ENCODE measurements around the gene ZNF552. TPM values are rescaled to one million over a fixed set of nuclear protein-coding genes. Genes with fewer than 3 reads are reported as not detected.
"Not testable (repeated sequence)": the region's sequence is repeated elsewhere in the genome, so short reads cannot be mapped to it uniquely, and the experiment has no call there.

ZNF552 gene
- total RNA-seq, 3 donors from 2014 or later: 6.4 to 7.9 (median 6.6) TPM

GRCh38 chr19:57825511-57825910 lies 10.8 kb upstream of the ZNF552 start:
- Mint-ChIP-seq H3K9me3 (no peaks in the 10 kb centered on the region), H3K27me3 (ENCODE audit: low read depth) (no peaks in the 10 kb centered on the region), H3K36me3 (ENCODE audit: insufficient read depth) (peaks cover 33% of the 10 kb centered on the region), H3K4me3 (no peak overlapping the region), H3K4me1 (ENCODE audit: low read depth) (peaks cover 55% of the 10 kb centered on the region)
- ATAC-seq: no peak
- DNase-seq: no peak

DNA sequence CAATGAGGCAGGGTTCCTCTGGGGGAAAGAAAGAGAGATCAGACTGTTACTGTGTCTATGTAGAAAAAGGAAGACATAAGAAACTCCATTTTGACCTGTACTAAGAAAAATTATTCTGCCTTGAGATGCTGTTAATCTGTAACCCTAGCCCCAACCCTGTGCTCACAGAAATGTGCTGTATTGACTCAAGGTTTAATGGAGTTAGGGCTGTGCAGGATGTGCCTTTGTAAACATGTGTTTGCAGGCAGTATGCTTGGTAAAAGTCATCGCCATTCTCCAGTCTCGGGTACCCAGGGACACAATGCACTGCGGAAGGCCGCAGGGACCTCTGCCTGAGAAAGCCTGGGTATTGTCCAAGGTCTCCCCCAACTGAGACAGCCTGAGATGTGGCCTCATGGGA lies 8.9 kb upstream of the ZNF552 start:
- not testable (repeated sequence) for H3K27me3 Mint-ChIP-seq (ENCODE audit: low read depth); ATAC-seq; H3K4me3 Mint-ChIP-seq; DNase-seq; H3K9me3 Mint-ChIP-seq
- Mint-ChIP-seq H3K4me1 (ENCODE audit: low read depth) (peaks cover 53% of the 10 kb centered on the region), H3K36me3 (ENCODE audit: insufficient read depth) (peaks cover 34% of the 10 kb centered on the region)

DNA sequence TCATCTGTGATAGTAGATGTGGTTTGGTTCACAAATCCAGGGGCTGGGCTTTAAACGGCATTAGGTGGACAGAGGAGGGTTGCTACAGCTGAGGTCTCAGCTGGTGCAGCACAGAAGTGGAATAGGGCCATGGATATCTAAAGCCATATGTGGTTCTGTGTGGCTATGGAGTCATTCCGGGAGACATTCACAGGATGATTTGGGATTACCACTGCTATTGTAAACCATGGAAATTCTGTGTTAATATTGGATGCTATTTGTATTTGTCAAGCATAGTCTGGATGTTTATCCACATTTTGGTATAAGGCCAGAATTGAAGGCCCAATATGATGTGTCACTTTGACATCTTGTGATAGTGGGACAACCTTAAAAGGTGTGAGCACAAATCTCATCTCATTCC lies 8.4 kb upstream of the ZNF552 start:
- peak overlapping the region; percentile 3 for H3K4me3 Mint-ChIP-seq
- ATAC-seq; H3K27me3 Mint-ChIP-seq (ENCODE audit: low read depth); H3K9me3 Mint-ChIP-seq; DNase-seq: not testable (repeated sequence)
- H3K36me3 Mint-ChIP-seq (ENCODE audit: insufficient read depth): peaks cover 34% of the 10 kb centered on the region
- H3K4me1 Mint-ChIP-seq (ENCODE audit: low read depth): peaks cover 56% of the 10 kb centered on the region

DNA sequence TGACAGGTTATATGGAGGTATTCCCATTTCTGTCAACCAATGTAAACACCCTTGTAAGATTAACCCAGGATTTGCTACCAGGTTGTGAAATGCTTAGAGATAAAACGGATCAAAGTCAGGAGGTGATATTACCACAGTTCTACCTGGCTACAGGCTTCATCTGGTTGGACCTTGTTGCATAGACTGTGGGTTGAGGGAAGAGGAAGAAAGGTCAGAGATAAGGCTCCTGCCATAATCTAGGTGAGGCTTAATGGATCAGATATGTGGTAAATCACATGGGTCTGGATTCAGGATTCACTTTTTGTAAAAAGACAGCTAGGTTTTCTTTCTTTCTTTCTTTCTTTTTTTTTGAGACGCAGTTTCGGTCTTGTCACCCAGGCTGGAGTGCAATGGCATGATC lies 6.8 kb upstream of the ZNF552 start:
- not testable (repeated sequence) for H3K27me3 Mint-ChIP-seq (ENCODE audit: low read depth)
- H3K4me1 Mint-ChIP-seq (ENCODE audit: low read depth): peaks cover 52% of the 10 kb centered on the region
- peak overlapping the region; percentile 99 for H3K4me3 Mint-ChIP-seq

GRCh38 chr19:57821095-57821494 lies 6.4 kb upstream of the ZNF552 start:
- Mint-ChIP-seq H3K36me3 (ENCODE audit: insufficient read depth) (peaks cover 28% of the 10 kb centered on the region), H3K4me1 (ENCODE audit: low read depth) (peaks cover 54% of the 10 kb centered on the region)
- H3K27me3 Mint-ChIP-seq (ENCODE audit: low read depth): not testable (repeated sequence)

More for the DNA sequence above, 6.8 kb upstream of the ZNF552 start:
- not testable (repeated sequence) for DNase-seq, ATAC-seq, H3K9me3 Mint-ChIP-seq
- peaks cover 30% of the 10 kb centered on the region for H3K36me3 Mint-ChIP-seq (ENCODE audit: insufficient read depth)

DNA sequence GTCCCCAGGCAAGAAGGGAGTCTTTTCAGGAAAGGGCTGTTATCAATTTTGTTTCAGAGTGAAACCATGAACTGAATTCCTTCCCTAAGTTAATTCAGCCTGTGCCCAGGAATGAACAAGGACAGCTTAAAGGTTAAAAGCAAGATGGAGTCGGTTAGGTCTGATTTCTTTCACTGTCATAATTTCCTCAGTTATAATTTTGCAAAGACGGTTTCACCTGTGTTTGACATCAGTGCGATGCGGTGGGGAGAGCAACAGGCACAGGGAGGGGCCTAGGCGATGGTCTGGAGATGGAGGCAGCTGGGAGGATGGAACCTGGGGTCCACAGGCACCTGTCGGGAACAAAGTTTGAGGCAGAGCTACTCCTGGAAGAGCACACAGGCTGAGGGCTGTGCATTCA lies 5.9 kb upstream of the ZNF552 start:
- no peak for DNase-seq
- Mint-ChIP-seq H3K36me3 (ENCODE audit: insufficient read depth) (peaks cover 26% of the 10 kb centered on the region), H3K4me1 (ENCODE audit: low read depth) (peaks cover 53% of the 10 kb centered on the region), H3K27me3 (ENCODE audit: low read depth) (no peaks in the 10 kb centered on the region), H3K4me3 (peak overlapping the region; percentile 99), H3K9me3 (no peaks in the 10 kb centered on the region)
- ATAC-seq: no peak

More at GRCh38 chr19:57821095-57821494, 6.4 kb upstream of the ZNF552 start:
- peak overlapping the region; percentile 99 for H3K4me3 Mint-ChIP-seq
- ATAC-seq, DNase-seq, H3K9me3 Mint-ChIP-seq: not testable (repeated sequence)

DNA sequence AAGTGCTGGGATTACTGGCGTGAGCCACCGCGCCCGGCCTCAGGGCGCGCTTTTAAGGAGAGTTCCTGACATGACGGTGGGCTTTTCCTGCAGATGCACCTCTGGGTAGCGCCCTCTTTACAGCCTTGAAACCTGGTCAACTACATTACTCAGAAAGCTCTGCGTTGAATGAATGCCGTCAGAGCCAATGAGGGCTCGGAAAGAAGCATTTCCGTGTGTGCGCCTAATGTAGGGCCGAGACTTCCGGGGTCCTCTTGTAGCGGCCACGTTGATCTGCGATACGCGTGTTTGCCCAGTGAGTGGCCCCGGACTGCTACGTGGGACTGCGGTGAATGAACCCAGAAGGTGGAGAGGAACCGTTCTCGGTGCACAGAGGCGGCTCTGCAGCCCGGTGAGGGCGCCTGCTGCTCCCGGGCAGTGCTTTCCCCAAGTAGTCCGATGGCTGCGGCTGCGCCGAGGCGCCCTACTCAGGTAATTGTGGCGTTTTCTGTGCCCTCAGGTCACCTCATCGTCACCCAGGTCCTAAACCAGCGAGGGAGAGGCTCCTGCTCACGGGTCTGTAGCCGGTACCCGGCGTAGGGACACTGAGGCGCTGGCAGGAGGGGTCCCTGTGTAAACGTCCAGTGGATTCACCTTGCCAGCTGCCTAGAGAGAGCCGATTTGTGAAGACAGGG lies 4.9 kb upstream of the ZNF552 start:
- peak; percentile 90 to 93 for ATAC-seq

GRCh38 chr19:57818378-57818777 lies 3.7 kb upstream of the ZNF552 start:
- ATAC-seq: no peak
- H3K4me3 Mint-ChIP-seq: peak overlapping the region; percentile 64
- no peaks in the 10 kb centered on the region for H3K27me3 Mint-ChIP-seq (ENCODE audit: low read depth)
- H3K9me3 Mint-ChIP-seq: no peaks in the 10 kb centered on the region
- peaks cover 20% of the 10 kb centered on the region for H3K36me3 Mint-ChIP-seq (ENCODE audit: insufficient read depth)
- DNase-seq: no peak
- H3K4me1 Mint-ChIP-seq (ENCODE audit: low read depth): peaks cover 61% of the 10 kb centered on the region

More for the DNA sequence above, 4.9 kb upstream of the ZNF552 start:
- H3K4me3 Mint-ChIP-seq: peak overlapping the region; percentile 99
- no peaks in the 10 kb centered on the region for H3K27me3 Mint-ChIP-seq (ENCODE audit: low read depth)
- peaks cover 60% of the 10 kb centered on the region for H3K4me1 Mint-ChIP-seq (ENCODE audit: low read depth)
- peak; percentile 68 for DNase-seq
- peaks cover 25% of the 10 kb centered on the region for H3K36me3 Mint-ChIP-seq (ENCODE audit: insufficient read depth)
- no peaks in the 10 kb centered on the region for H3K9me3 Mint-ChIP-seq

- DNase-seq (no peak), ATAC-seq (no peak)
- H3K36me3 Mint-ChIP-seq (ENCODE audit: insufficient read depth): peaks cover 19% of the 10 kb centered on the region
- peaks cover 61% of the 10 kb centered on the region for H3K4me1 Mint-ChIP-seq (ENCODE audit: low read depth)
- H3K4me3 Mint-ChIP-seq: no peak overlapping the region
- no peaks in the 10 kb centered on the region for H3K27me3 Mint-ChIP-seq (ENCODE audit: low read depth)
- H3K9me3 Mint-ChIP-seq: no peaks in the 10 kb centered on the region
Measured at GRCh38 chr19:57817976-57818375, 3.3 kb upstream of the ZNF552 start.

DNA sequence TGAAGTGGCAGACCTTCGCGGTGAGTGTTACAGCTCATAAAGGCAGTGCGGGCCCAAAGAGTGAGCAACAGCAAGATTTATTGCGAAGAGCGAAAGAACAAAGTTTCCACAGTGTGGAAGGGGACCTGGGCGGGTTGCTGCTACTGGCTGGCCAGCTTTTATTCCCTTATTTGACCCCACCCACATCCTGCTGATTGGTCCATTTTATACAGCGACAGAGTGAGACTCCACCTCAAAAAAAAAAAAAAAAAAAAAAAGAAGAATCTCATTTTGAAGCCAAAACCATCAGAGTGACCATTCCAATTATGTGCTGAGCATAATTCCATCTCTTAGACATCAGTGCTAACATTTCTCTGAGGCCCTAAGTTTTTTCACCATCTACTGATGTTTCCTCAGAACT lies 1.9 kb upstream of the ZNF552 start:
- Mint-ChIP-seq H3K4me3 (no peak overlapping the region), H3K36me3 (ENCODE audit: insufficient read depth) (peaks cover 17% of the 10 kb centered on the region), H3K9me3 (no peaks in the 10 kb centered on the region), H3K4me1 (ENCODE audit: low read depth) (peaks cover 60% of the 10 kb centered on the region), H3K27me3 (ENCODE audit: low read depth) (no peaks in the 10 kb centered on the region)
- ATAC-seq: no peak
- DNase-seq: no peak

DNA sequence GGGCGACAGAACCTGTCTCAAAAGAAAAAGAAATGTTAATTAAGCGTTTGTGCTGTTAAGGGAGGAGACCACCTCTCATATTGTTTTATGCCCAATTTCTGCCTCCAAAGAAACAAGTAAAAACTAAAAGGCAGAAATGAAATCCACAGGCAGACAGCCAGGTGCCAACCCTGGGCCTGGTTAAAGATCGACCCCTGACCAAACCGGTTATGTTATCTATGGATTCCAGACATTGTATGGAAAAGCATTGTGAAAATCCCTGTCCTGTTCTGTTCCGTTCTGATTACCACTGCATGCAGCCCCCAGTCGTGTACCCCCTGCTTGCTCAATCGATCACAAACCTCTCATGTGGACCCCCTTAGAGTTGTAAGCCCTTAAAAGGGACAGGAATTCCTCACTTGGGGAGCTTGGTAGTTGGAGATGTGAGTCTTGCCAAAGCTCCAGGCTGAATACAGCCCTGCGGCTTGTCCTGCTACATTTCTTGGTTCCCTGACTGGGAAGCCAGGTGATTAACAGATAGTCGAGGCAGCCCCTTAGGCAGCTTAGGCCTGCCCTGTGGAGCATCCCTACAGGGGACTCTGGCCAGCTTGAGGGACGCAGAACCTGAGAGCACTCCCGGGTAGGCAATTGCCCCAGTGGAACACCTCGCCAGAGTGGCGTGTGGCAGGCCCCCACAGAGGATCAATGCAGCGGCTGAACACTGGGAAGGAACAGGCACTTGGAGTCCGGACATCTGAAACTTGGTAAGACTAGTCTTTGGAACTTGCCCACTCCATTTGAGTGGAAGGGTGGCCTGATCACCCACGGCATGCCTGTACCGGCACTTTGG lies 748 bp upstream of the ZNF552 start:
- H3K27me3 Mint-ChIP-seq (ENCODE audit: low read depth): no peaks in the 10 kb centered on the region

GRCh38 chr19:57813919-57814504 lies 701 bp downstream of the ZNF552 start:
- Mint-ChIP-seq H3K9me3 (no peaks in the 10 kb centered on the region), H3K4me3 (peak overlapping the region; percentile 96), H3K27me3 (ENCODE audit: low read depth) (no peaks in the 10 kb centered on the region), H3K36me3 (ENCODE audit: insufficient read depth) (peaks cover 14% of the 10 kb centered on the region), H3K4me1 (ENCODE audit: low read depth) (peaks cover 47% of the 10 kb centered on the region)
- ATAC-seq (no peak), DNase-seq (no peak)

More for the DNA sequence above, 748 bp upstream of the ZNF552 start:
- DNase-seq (no peak), ATAC-seq (no peak)
- H3K4me3 Mint-ChIP-seq: peak overlapping the region; percentile 96
- no peaks in the 10 kb centered on the region for H3K9me3 Mint-ChIP-seq
- peaks cover 50% of the 10 kb centered on the region for H3K4me1 Mint-ChIP-seq (ENCODE audit: low read depth)
- peaks cover 14% of the 10 kb centered on the region for H3K36me3 Mint-ChIP-seq (ENCODE audit: insufficient read depth)

DNA sequence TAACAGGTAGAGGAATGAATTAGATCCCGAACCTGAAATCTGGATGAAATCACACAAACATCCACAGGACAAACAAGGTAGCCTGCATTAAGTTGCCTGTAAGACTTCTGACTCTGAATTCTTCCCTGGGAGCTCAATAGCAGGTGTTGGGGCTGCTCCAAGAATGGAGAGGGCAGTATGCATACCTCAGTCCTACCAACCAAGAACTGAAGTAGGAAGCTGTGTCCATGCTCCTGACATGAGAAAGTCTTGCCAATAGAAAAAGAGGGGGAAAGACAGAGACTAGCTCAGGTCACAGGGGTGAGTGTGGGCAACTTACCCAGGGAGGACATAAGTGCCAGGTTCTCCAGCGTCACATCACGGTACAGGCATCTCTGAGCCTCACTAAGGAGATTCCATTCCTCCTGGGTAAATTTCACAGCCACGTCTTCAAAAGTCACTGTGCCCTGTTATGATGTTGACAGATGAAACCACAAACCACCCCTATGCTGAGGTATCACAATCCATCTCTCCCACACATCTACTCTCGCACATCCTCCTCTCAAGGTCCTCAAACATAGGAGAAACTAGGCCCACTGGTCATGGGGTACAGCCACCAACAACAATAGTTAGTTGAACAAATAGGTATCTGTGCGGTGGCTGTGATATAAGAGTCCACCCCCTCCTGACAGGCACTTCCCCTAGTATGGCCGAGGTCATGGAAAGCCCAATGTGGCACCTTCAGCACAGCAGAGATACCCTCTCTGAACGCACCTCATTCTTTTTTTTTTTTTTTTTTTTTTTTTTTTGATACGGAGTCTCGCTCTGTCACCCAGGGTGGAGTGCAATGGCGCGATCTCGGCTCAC lies 1.5 kb downstream of the ZNF552 start:
- not testable (repeated sequence) for ATAC-seq; DNase-seq; H3K27me3 Mint-ChIP-seq (ENCODE audit: low read depth); H3K9me3 Mint-ChIP-seq
- H3K4me1 Mint-ChIP-seq (ENCODE audit: low read depth): peaks cover 44% of the 10 kb centered on the region
- H3K36me3 Mint-ChIP-seq (ENCODE audit: insufficient read depth): peaks cover 16% of the 10 kb centered on the region
- peak overlapping the region; percentile 96 for H3K4me3 Mint-ChIP-seq

DNA sequence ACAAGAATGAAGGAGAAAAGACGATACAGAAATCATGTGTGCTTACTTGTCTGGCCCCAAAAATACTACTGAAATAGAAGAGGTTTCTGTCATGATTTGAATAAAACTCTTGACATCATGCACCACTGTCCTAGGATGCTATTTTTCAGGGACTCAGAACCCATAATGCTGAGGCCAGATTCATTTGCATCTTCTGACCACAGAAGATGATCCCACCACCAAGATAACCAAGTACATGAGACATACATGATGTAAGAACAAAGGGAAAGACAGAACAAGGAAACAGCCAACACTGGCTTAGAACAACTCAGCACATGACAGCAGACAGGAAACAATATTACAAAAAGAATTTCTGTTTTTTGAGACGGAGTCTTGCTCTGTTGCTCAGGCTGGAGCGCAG lies 2.5 kb downstream of the ZNF552 start:
- Mint-ChIP-seq H3K9me3 (no peaks in the 10 kb centered on the region), H3K4me3 (peak overlapping the region; percentile 17), H3K27me3 (ENCODE audit: low read depth) (no peaks in the 10 kb centered on the region), H3K36me3 (ENCODE audit: insufficient read depth) (peaks cover 22% of the 10 kb centered on the region), H3K4me1 (ENCODE audit: low read depth) (peaks cover 47% of the 10 kb centered on the region)
- DNase-seq (no peak), ATAC-seq (no peak)

Data from activated T-cell treated with anti-CD3 and anti-CD28 coated beads, Interleukin-2, amount 50 U/mL, for 4 hours (primary cell).